Lower leg skin (tissue), 3 donors: ENCODE results near the gene MBD3L4.

ENCODE experiments used
- POLR2A ChIP-seq, 2 donors: fragments of 450-650 bp; IDR thresholded peaks; one replicate each; pipeline ENCODE4 v1.6.1; 2016 to 2017; ENCODE audit warnings: antibody characterized with exemption in 2 of 2, mild to moderate bottlenecking in 1 of 2, moderate library complexity in 1 of 2
- TF ChIP-seq, protein P1 (sequence below), 3 donors: fragments of 450-650 bp; IDR thresholded peaks; one replicate each; pipeline ENCODE4 v1.5.1; 2016; ENCODE audit warnings: antibody characterized with exemption in 3 of 3, mild to moderate bottlenecking in 3 of 3, moderate library complexity in 2 of 3

GRCh38 chr19:7063764-7064418, 23.9 kb upstream of the MBD3L4 start:
- TF ChIP-seq, protein P1, sequence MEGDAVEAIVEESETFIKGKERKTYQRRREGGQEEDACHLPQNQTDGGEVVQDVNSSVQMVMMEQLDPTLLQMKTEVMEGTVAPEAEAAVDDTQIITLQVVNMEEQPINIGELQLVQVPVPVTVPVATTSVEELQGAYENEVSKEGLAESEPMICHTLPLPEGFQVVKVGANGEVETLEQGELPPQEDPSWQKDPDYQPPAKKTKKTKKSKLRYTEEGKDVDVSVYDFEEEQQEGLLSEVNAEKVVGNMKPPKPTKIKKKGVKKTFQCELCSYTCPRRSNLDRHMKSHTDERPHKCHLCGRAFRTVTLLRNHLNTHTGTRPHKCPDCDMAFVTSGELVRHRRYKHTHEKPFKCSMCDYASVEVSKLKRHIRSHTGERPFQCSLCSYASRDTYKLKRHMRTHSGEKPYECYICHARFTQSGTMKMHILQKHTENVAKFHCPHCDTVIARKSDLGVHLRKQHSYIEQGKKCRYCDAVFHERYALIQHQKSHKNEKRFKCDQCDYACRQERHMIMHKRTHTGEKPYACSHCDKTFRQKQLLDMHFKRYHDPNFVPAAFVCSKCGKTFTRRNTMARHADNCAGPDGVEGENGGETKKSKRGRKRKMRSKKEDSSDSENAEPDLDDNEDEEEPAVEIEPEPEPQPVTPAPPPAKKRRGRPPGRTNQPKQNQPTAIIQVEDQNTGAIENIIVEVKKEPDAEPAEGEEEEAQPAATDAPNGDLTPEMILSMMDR (IDR thresholded peaks at IDR 0.05): no peak
- TF ChIP-seq POLR2A (IDR thresholded peaks at IDR 0.05): no peak
